SK-N-MC (cell line): Measurements from ENCODE around the gene NRXN3.

ENCODE experiments used
- DNase-seq: peaks from one replicate; pipeline ENCODE4 v3.0.0-alpha.2; 2011; ENCODE audit warnings: low read depth, low spot score
- H3K27ac ChIP-seq: fragments of 200-600 bp; sonication (generic); 2 replicates; pipeline ENCODE4 v1.5.1; 2016; ENCODE audit warnings: mixed run types
- H3K36me3 ChIP-seq: fragments of 200-600 bp; sonication (generic); 2 replicates; pipeline ENCODE4 v1.6.1; 2017; ENCODE audit warnings: antibody characterized with exemption, low read length, mixed read lengths; ENCODE audit not compliant: insufficient read depth
- H3K4me3 ChIP-seq: fragments of 200-600 bp; sonication (generic); 2 replicates; pipeline ENCODE4 v1.5.1; 2016
- H3K9ac ChIP-seq: fragments of 200-600 bp; sonication (generic); 2 replicates; pipeline ENCODE4 v1.8.0; 2017; ENCODE audit warnings: mixed run types, mixed read lengths; ENCODE audit not compliant: insufficient read length
- H3K9me3 ChIP-seq: fragments of 200-600 bp; sonication (generic); 2 replicates; pipeline ENCODE4 v1.6.1; 2017; ENCODE audit warnings: low read depth, mild to moderate bottlenecking, antibody characterized with exemption, low read length, moderate library complexity, mixed read lengths
- EZH2 ChIP-seq: fragments of 200-600 bp; sonication (generic); IDR thresholded peaks from one replicate; pipeline ENCODE4 v1.6.1; 2017; ENCODE audit warnings: antibody characterized with exemption
- FOXP2 ChIP-seq: optimal IDR thresholded peaks from 2 replicates; pipeline ENCODE3; 2011; ENCODE audit warnings: mild to moderate bottlenecking, moderate library complexity; ENCODE audit not compliant: insufficient read depth; ENCODE audit errors: extremely low read length, control extremely low read depth
- POLR2AphosphoS5 ChIP-seq: IDR thresholded peaks from 2 replicates; pipeline ENCODE4 v1.6.1; 2012; ENCODE audit warnings: mild to moderate bottlenecking, low read depth, low read length, borderline replicate concordance

Gene NRXN3

GRCh38 chr14:79037593-79037992 lies 867.4 kb downstream of the NRXN3 start:
- TF ChIP-seq POLR2AphosphoS5: no peak
- TF ChIP-seq FOXP2: no peak
- no peak for TF ChIP-seq EZH2
- Histone ChIP-seq H3K4me3 (no peak overlapping the region), H3K36me3 (no peaks in the 10 kb centered on the region), H3K27ac (no peak overlapping the region), H3K9ac (no peak overlapping the region), H3K9me3 (no peaks in the 10 kb centered on the region)
- DNase-seq: no peak

- no peak overlapping the region for H3K9ac ChIP-seq
- H3K9me3 ChIP-seq: no peaks in the 10 kb centered on the region
- no peak overlapping the region for H3K27ac ChIP-seq
- no peak overlapping the region for H3K4me3 ChIP-seq
- TF ChIP-seq POLR2AphosphoS5 (no peak), EZH2 (no peak), FOXP2 (no peak)
- DNase-seq: no peak
- H3K36me3 ChIP-seq: no peaks in the 10 kb centered on the region
Measured at GRCh38 chr14:79040790-79041189, 870.6 kb downstream of the NRXN3 start.

DNA sequence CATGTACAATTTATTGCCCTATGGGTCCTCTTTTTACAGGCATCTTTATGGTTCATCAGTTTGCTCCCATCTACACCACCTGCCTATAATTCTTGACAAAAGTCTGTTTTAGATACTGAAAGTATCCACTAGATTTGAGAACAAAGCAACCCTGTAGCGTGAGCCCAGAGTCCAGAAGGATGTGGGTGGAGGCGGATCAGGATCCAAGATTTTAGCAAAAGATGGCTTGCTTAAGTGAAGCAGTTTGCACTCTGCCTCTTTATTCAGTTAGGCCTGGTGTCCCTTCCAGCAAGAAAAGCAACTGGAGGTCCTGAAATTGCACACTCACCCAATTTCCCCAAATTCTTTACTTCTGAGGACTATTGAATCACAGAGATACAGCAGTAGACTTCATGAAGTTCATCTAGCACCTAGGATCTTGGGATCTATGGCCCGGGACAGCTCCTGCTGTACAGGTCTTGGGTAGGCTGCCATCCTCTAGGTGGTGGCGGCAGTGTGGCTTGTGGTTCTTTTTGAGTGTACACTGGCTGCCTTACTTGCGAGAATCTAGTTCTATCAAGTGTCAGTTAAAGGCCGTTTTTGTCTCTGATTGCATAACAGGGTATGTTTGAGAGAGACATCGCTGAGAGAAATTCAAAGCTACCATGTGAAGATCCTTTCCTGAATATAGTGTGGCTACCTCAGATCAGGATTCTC lies 873.2 kb downstream of the NRXN3 start:
- TF ChIP-seq POLR2AphosphoS5 (no peak), EZH2 (no peak), FOXP2 (no peak)
- Histone ChIP-seq H3K9ac (no peak overlapping the region), H3K27ac (no peak overlapping the region), H3K9me3 (no peaks in the 10 kb centered on the region), H3K4me3 (no peak overlapping the region), H3K36me3 (no peaks in the 10 kb centered on the region)
- no peak for DNase-seq

DNA sequence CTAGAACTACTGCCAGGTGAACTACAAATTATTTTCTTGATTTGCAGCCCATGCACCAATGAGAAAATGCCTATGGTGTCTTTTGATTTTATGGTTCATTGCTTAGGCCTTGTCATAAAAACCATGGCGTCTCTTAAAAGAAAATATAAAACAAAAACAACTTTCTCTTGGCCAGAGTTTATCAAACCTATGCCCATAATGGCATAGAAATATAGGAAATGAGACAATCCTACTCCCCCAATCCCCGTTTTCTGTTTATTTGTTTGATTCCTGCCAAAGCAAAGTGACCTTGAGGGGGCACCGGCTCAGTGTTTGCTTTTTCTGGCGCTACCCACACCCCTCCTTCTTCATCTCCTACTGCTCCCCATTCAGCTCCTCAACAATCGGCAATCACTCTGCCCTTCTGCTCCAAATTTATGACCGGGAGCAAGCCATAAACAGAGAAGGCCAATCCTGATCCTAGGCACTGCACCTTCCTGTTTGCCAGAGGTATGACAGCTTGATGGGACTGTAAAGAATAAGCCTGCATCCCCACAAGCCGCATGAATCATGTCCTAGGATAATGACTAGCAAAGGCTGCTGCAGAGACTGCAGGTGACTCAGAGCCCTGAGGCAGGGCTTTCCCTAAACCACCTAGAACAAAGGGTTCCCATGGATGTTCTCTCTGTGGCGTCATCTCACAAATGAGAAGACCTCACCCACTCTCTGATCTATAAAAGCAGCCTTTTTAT lies 874.9 kb downstream of the NRXN3 start:
- no peaks in the 10 kb centered on the region for H3K9me3 ChIP-seq
- TF ChIP-seq EZH2: no peak
- TF ChIP-seq POLR2AphosphoS5: no peak
- TF ChIP-seq FOXP2: no peak
- H3K9ac ChIP-seq: no peak overlapping the region
- no peak overlapping the region for H3K4me3 ChIP-seq
- no peak for DNase-seq
- no peak overlapping the region for H3K27ac ChIP-seq
- H3K36me3 ChIP-seq: no peaks in the 10 kb centered on the region

GRCh38 chr14:79050787-79051727 lies 880.9 kb downstream of the NRXN3 start:
- no peaks in the 10 kb centered on the region for H3K36me3 ChIP-seq
- no peak for TF ChIP-seq POLR2AphosphoS5
- no peak for TF ChIP-seq EZH2
- TF ChIP-seq FOXP2: no peak
- DNase-seq: no peak
- no peak overlapping the region for H3K27ac ChIP-seq
- H3K9me3 ChIP-seq: no peaks in the 10 kb centered on the region
- no peak overlapping the region for H3K9ac ChIP-seq
- no peak overlapping the region for H3K4me3 ChIP-seq

DNA sequence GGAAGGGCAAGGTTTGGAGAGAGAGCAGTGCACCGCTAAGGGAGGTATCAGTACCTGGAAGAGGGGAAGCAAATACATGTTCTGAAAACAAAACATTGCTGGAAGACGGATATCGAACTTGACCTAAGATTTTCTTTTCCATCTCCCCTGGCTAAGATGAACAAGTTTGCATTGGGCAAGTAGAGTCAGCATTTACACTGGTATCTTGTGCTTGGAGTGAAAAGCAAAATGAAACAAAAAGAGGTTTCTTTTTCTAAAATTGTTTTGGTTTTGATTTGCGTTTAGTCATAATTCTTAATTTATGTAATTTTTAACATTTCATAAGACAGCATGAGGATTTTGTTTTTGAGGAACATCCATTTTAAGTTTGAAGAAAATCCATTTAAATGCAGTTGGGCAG lies 881.6 kb downstream of the NRXN3 start:
- Histone ChIP-seq H3K4me3 (no peak overlapping the region), H3K27ac (no peak overlapping the region), H3K9me3 (no peaks in the 10 kb centered on the region), H3K9ac (no peak overlapping the region), H3K36me3 (no peaks in the 10 kb centered on the region)
- TF ChIP-seq FOXP2 (no peak), EZH2 (no peak), POLR2AphosphoS5 (no peak)
- DNase-seq: no peak

GRCh38 chr14:79056879-79057278 lies 886.7 kb downstream of the NRXN3 start:
- no peaks in the 10 kb centered on the region for H3K36me3 ChIP-seq
- TF ChIP-seq EZH2: no peak
- no peak for TF ChIP-seq POLR2AphosphoS5
- no peak for TF ChIP-seq FOXP2
- H3K9me3 ChIP-seq: no peaks in the 10 kb centered on the region
- no peak overlapping the region for H3K4me3 ChIP-seq
- DNase-seq: no peak
- H3K9ac ChIP-seq: no peak overlapping the region
- H3K27ac ChIP-seq: no peak overlapping the region

DNA sequence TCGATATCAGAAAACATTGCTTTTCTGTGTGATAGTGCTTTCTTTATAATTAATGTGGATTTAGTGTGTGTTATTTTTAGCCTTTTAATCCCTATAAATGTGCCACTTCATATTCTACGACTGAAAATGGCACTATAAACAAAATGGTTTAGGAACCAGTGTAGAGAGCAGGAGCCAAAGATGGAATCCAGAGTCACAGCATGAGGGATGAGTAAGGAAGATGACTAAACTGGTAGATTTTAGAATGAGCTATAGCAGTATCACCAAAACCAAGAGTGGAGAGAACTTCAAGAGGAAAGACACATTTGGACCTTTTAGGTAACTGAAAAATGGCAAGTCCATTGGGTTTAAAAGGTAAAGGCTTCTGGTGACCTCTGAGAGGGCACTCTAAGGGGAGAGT lies 887.2 kb downstream of the NRXN3 start:
- Histone ChIP-seq H3K27ac (no peak overlapping the region), H3K36me3 (no peaks in the 10 kb centered on the region), H3K9ac (no peak overlapping the region), H3K9me3 (no peaks in the 10 kb centered on the region), H3K4me3 (no peak overlapping the region)
- no peak for DNase-seq
- TF ChIP-seq EZH2 (no peak), FOXP2 (no peak), POLR2AphosphoS5 (no peak)
